ENCODE results near the gene DNAH17.

DNAH17 gene

DNA sequence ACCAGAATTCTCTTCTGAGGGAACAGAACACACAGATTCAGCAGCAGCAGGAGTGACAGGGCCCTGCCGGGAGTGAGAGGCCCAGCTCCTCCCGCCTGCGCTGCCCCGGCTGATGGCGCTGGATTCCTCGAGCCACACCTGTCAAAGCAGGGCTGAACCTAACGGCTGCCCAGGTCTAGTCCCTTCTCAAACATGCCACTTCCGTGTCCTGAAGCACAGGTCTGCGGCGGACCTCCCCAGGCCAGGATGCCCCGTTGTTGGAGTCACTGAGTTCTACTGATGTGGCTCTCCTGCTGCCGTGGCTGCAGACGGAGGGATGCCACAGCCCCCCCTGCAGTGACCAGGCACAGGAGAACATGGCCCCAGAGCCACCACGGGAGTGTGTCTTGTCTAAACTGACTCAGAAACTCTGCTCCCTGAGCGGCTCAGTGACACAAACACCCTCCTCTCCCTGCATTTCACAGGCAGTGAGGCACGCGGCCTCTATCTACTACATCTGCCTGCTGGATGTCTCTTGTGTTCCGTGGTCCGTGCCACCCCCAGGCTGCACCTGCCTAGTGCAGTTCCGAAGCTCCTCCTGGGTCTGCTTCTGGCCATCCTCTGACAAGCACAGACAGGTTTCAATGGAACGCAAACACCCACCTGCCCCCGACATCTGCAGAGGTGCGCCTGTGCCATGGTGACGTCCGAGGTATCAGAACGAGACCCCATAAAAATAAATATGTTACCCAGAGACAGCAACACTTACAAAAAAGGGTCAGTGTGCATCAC is 44.7 kb upstream of the DNAH17 start:
- Histone ChIP-seq H3K27ac (no peak overlapping the region), H3K79me2 (no peaks in the 10 kb centered on the region), H3K4me1 (no peaks in the 10 kb centered on the region), H3K4me3 (ENCODE audit: low read depth, low read length) (no peak overlapping the region), H3K27me3 (ENCODE audit: control insufficient read depth, insufficient read depth, low read length) (no peaks in the 10 kb centered on the region), H3K4me2 (ENCODE audit: low read length) (no peak overlapping the region), H3K9ac (no peak overlapping the region), H3K36me3 (ENCODE audit: control insufficient read depth, insufficient read depth, low read length) (no peaks in the 10 kb centered on the region), H3K9me3 (ENCODE audit: control insufficient read depth, low read length) (no peaks in the 10 kb centered on the region), H2AFZ (no peak overlapping the region)
- TF ChIP-seq, protein P1, sequence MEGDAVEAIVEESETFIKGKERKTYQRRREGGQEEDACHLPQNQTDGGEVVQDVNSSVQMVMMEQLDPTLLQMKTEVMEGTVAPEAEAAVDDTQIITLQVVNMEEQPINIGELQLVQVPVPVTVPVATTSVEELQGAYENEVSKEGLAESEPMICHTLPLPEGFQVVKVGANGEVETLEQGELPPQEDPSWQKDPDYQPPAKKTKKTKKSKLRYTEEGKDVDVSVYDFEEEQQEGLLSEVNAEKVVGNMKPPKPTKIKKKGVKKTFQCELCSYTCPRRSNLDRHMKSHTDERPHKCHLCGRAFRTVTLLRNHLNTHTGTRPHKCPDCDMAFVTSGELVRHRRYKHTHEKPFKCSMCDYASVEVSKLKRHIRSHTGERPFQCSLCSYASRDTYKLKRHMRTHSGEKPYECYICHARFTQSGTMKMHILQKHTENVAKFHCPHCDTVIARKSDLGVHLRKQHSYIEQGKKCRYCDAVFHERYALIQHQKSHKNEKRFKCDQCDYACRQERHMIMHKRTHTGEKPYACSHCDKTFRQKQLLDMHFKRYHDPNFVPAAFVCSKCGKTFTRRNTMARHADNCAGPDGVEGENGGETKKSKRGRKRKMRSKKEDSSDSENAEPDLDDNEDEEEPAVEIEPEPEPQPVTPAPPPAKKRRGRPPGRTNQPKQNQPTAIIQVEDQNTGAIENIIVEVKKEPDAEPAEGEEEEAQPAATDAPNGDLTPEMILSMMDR (IDR thresholded peaks at IDR 0.05) = no peak

DNA sequence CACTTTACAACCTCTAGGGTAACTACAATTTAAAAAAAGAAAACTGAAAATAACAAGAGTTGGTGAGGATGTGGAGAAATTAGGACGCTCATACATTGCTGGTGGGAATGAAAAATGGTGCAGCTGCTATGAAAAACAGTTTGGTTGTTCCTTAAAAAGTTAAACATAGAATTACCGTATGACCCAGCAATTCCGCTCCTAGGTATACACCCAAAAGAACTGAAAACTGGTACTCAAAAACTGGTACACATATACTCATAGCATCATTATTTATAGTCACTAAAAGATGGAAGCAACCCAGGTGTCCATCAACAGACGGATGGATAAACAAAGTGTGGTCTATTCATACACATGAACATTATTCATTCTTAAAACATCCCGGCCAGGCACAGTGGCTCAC is 42.9 kb upstream of the DNAH17 start:
- Histone ChIP-seq H3K4me1 (no peaks in the 10 kb centered on the region), H3K4me3 (ENCODE audit: low read depth, low read length) (no peak overlapping the region), H3K79me2 (no peaks in the 10 kb centered on the region), H2AFZ (no peak overlapping the region), H3K4me2 (ENCODE audit: low read length) (no peak overlapping the region), H3K27ac (no peak overlapping the region), H3K9me3 (ENCODE audit: control insufficient read depth, low read length) (no peaks in the 10 kb centered on the region), H3K27me3 (ENCODE audit: control insufficient read depth, insufficient read depth, low read length) (no peaks in the 10 kb centered on the region), H3K36me3 (ENCODE audit: control insufficient read depth, insufficient read depth, low read length) (no peaks in the 10 kb centered on the region), H3K9ac (no peak overlapping the region)
- TF ChIP-seq, protein P1 (IDR thresholded peaks at IDR 0.05) = no peak

DNA sequence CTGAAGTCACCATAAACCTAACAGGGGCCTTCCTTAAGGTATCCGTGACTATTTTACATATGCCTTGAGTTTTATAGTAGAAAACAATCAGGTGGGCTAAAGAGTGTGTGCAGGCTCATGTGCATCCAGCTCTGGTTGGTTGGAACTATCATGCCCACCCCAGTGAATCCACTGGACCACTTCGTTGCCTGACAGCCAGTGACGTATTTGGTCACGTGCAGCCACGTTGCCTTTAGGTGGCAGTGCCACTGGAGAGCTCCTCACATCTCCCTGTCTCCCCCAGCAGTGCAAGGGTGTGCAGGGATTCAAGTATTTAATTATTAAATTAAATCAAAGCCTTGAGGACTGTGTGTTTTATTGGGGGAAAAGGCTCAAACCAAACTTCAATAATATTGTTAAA is 42.1 kb upstream of the DNAH17 start:
- no peaks in the 10 kb centered on the region for H3K79me2 ChIP-seq
- H3K4me3 ChIP-seq (ENCODE audit: low read depth, low read length) = no peak overlapping the region
- no peak overlapping the region for H2AFZ ChIP-seq
- TF ChIP-seq, protein P1 (IDR thresholded peaks at IDR 0.05) = no peak
- no peak overlapping the region for H3K4me2 ChIP-seq (ENCODE audit: low read length)
- H3K27ac ChIP-seq = no peak overlapping the region
- H3K9me3 ChIP-seq (ENCODE audit: control insufficient read depth, low read length) = no peaks in the 10 kb centered on the region
- H3K4me1 ChIP-seq = no peaks in the 10 kb centered on the region
- H3K36me3 ChIP-seq (ENCODE audit: control insufficient read depth, insufficient read depth, low read length) = no peaks in the 10 kb centered on the region
- no peaks in the 10 kb centered on the region for H3K27me3 ChIP-seq (ENCODE audit: control insufficient read depth, insufficient read depth, low read length)
- H3K9ac ChIP-seq = no peak overlapping the region

DNA sequence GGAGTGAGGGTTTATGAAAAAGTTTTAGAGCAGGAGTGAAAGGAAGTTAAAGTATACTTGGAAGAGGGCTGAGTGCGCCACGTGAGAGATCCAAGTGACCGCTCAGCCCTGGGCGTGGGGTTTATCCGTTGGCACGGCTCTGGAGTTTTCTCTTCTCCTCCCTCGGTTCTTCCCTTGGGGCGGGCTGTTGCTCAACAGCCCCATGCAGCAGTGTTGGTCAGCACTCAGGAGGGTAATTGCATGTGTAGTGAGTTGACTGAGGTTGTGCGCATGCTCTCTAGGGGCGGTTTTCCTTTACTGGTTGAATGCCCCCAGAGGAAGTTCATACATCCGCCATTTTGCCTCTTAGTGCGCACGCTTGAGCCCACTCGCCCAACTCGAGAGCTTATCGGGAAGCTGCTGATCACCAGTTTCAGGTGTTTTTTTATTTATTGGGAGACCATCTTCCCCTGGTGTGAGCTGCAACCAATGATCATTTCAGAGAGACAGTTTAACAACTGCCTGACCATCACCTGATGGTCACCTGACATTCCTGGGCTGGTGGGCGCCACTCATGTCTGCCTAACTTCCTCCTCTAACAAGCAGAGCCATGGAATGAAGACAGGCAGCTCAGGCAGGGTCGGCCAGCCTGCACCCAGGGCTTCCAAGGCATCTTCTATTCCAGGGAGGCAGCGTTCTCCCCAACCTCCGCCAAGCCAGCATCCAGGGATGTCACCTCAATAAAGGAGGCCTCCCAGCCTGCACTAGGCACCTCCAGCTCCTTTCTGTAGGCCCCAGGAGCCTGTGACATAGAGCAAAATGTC is 41.3 kb upstream of the DNAH17 start:
- Histone ChIP-seq H3K27ac (no peak overlapping the region), H3K4me1 (no peaks in the 10 kb centered on the region), H3K36me3 (ENCODE audit: control insufficient read depth, insufficient read depth, low read length) (no peaks in the 10 kb centered on the region), H3K4me2 (ENCODE audit: low read length) (no peak overlapping the region), H3K4me3 (ENCODE audit: low read depth, low read length) (no peak overlapping the region), H3K79me2 (no peaks in the 10 kb centered on the region), H3K9ac (no peak overlapping the region), H2AFZ (no peak overlapping the region), H3K9me3 (ENCODE audit: control insufficient read depth, low read length) (no peaks in the 10 kb centered on the region), H3K27me3 (ENCODE audit: control insufficient read depth, insufficient read depth, low read length) (no peaks in the 10 kb centered on the region)
- TF ChIP-seq, protein P1 (IDR thresholded peaks at IDR 0.05) = no peak
